Erythroblast (primary cell): Measurements from ENCODE around the gene DHRS1.

Experiments used
- GATA1 ChIP-seq: IDR thresholded peaks from 2 replicates; pipeline ENCODE4 v1.6.1; 2011; ENCODE audit warnings: low read depth, mild to moderate bottlenecking, control low read depth, low read length, moderate library complexity
- POLR2A ChIP-seq: IDR thresholded peaks from 2 replicates; pipeline ENCODE4 v1.6.1; 2011; ENCODE audit warnings: mild to moderate bottlenecking, low read length

- TF ChIP-seq POLR2A, result no peak
- no peak for TF ChIP-seq GATA1
Observed at GRCh38 chr14:24269368-24269767, 30.2 kb downstream of the DHRS1 start.
